SU-DHL-6 (cell line): Measurements from ENCODE around the gene KAZN.

Experiments
- EZH2phosphoT487 ChIP-seq: fragments of 200-600 bp; sonication (generic), shearing (Covaris generic); conservative IDR thresholded peaks from 2 replicates; pipeline ENCODE4 v1.6.1; 2018; ENCODE audit warnings: mild to moderate bottlenecking, antibody characterized with exemption, low read length, moderate library complexity, mixed read lengths
- TF ChIP-seq, protein P1 (sequence below): fragments of 200-600 bp; sonication (generic); IDR thresholded peaks from one replicate; pipeline ENCODE4 v1.5.1; 2017; ENCODE audit warnings: antibody characterized with exemption, mild to moderate bottlenecking, low read length, moderate library complexity; ENCODE audit not compliant: insufficient read depth, poor library complexity, severe bottlenecking

DNA sequence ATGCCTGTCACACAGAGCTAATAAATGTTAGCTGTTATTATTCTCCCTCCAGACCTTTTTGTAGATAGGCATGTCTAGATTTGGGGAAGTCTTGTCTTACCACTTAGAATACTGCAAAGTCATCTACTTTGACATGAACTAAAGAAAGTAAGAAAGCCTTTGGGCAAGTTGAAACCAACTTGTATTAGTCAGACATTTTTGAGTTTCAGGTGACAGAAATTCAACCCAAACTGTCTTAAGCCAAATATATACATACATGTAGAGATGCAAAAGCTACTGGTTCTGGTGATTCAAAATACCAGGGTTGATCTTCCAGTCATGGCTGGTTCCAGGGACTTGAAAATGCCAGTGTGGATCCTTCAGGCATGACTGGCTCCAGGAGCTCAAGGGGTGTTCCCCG is 278.3 kb downstream of the KAZN start:
- TF ChIP-seq, protein P1, sequence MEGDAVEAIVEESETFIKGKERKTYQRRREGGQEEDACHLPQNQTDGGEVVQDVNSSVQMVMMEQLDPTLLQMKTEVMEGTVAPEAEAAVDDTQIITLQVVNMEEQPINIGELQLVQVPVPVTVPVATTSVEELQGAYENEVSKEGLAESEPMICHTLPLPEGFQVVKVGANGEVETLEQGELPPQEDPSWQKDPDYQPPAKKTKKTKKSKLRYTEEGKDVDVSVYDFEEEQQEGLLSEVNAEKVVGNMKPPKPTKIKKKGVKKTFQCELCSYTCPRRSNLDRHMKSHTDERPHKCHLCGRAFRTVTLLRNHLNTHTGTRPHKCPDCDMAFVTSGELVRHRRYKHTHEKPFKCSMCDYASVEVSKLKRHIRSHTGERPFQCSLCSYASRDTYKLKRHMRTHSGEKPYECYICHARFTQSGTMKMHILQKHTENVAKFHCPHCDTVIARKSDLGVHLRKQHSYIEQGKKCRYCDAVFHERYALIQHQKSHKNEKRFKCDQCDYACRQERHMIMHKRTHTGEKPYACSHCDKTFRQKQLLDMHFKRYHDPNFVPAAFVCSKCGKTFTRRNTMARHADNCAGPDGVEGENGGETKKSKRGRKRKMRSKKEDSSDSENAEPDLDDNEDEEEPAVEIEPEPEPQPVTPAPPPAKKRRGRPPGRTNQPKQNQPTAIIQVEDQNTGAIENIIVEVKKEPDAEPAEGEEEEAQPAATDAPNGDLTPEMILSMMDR = no peak
- TF ChIP-seq EZH2phosphoT487 = no peak
